H1 (cell line): ENCODE results near the gene SRRM4. TPM values are rescaled to one million over a fixed set of nuclear protein-coding genes. Genes with fewer than 3 reads are reported as not detected.

Experiments
- CTCF ChIA-PET: fragments of 300-600 bp; sonication (Branson Sonifier 250); formaldehyde crosslinking; loops from one replicate; lab custom pipeline; 2021; ENCODE audit not compliant: partially characterized antibody; lab: Charles Lee
- POLR2A ChIA-PET: fragments of 300-600 bp; sonication (Branson Sonifier 250); formaldehyde crosslinking; loops from one replicate; lab custom pipeline; 2021; ENCODE audit warnings: inconsistent platforms; ENCODE audit not compliant: partially characterized antibody; lab: Charles Lee
- DNase-seq, 2 experiments: peaks; one replicate each; pipeline versions ENCODE4 v3.0.0 to v3.0.0-alpha.2; 2010 to 2022; ENCODE audit warnings: low spot score in 2 of 2, low read depth in 1 of 2, mixed read lengths in 1 of 2
- FAIRE-seq: peaks from 2 replicates; lab custom pipeline; 2011; peaks lifted over from hg19 to GRCh38; lab: Jason Lieb, UNC
- H2AFZ ChIP-seq: 2 replicates; pipeline ENCODE4 v1.8.1; 2012; ENCODE audit warnings: low read length, inconsistent platforms
- H2AK5ac ChIP-seq: 2 replicates; pipeline ENCODE4 v1.6.1; 2013; ENCODE audit warnings: low read depth, low read length
- H2BK120ac ChIP-seq: replicated peaks from 2 replicates; pipeline ENCODE3; 2013; ENCODE audit warnings: low read depth, low read length, inconsistent platforms
- H2BK12ac ChIP-seq: 2 replicates; pipeline ENCODE4 v1.6.1; 2013; ENCODE audit warnings: low read depth, low read length
- H2BK15ac ChIP-seq: 2 replicates; pipeline ENCODE4 v1.6.1; 2013; ENCODE audit warnings: low read length
- H2BK20ac ChIP-seq: 2 replicates; pipeline ENCODE4 v1.6.1; 2013; ENCODE audit warnings: low read length
- H2BK5ac ChIP-seq: 2 replicates; pipeline ENCODE4 v1.6.1; 2013; ENCODE audit warnings: low read depth, low read length
- H3K14ac ChIP-seq: 2 replicates; pipeline ENCODE4 v1.6.1; 2013; ENCODE audit warnings: inconsistent platforms; ENCODE audit not compliant: insufficient read length
- H3K18ac ChIP-seq: 2 replicates; pipeline ENCODE4 v1.6.1; 2013; ENCODE audit warnings: low read length; ENCODE audit errors: extremely low read depth
- H3K23ac ChIP-seq: 2 replicates; pipeline ENCODE4 v1.6.1; 2013; ENCODE audit warnings: inconsistent platforms; ENCODE audit not compliant: insufficient read length
- H3K23me2 ChIP-seq: 2 replicates; pipeline ENCODE4 v1.6.1; 2013; ENCODE audit warnings: low read depth, low read length
- H3K27ac ChIP-seq: 2 replicates; pipeline ENCODE4 v1.6.1; 2011; ENCODE audit warnings: low read depth, low read length, inconsistent platforms
- H3K27me3 ChIP-seq, 4 experiments: replicated peaks in 1 of 4; 1 replicate in 1 of 4; 2 replicates in 3 of 4; pipeline versions ENCODE4 v1.6.1 to v1.8.1; 2011 to 2013; ENCODE audit warnings: low read length in 3 of 4, mild to moderate bottlenecking in 3 of 4, inconsistent platforms in 2 of 4, mixed read lengths in 2 of 4, moderate library complexity in 1 of 4; ENCODE audit not compliant: control insufficient read depth in 3 of 4, insufficient read depth in 3 of 4; ENCODE audit errors: extremely low read depth in 1 of 4
- H3K36me3 ChIP-seq, 4 experiments: 2 replicates each; pipeline versions ENCODE4 v1.6.1 to v1.8.1; 2011 to 2013; ENCODE audit warnings: mild to moderate bottlenecking in 4 of 4, low read length in 3 of 4, moderate library complexity in 2 of 4, control low read depth in 1 of 4, inconsistent platforms in 1 of 4; ENCODE audit not compliant: insufficient read depth in 4 of 4, control insufficient read depth in 2 of 4
- H3K4ac ChIP-seq: replicated peaks from 2 replicates; pipeline ENCODE3; 2013; ENCODE audit warnings: low read length, low read depth, mixed read lengths, inconsistent platforms; ENCODE audit not compliant: insufficient read length
- H3K4me1 ChIP-seq, 4 experiments: replicated peaks in 1 of 4; 1 replicate in 1 of 4; 2 replicates in 3 of 4; pipeline versions ENCODE4 v1.6.1 to v1.8.1; 2011 to 2013; ENCODE audit warnings: low read length in 3 of 4, inconsistent platforms in 2 of 4, mixed read lengths in 1 of 4; ENCODE audit not compliant: insufficient read depth in 4 of 4, control insufficient read depth in 3 of 4
- H3K4me2 ChIP-seq, 2 experiments: 2 replicates each; pipeline versions ENCODE4 v1.6.1 to v1.8.1; 2011 to 2013; ENCODE audit warnings: low read depth in 2 of 2, low read length in 2 of 2, control low read depth in 1 of 2, inconsistent platforms in 1 of 2, mild to moderate bottlenecking in 1 of 2; ENCODE audit not compliant: insufficient read depth in 1 of 2
- H3K4me3 ChIP-seq, 4 experiments: fragments of 200-600, 300-600 bp in 1 of 4; sonication (generic), shearing (Covaris generic), sonication (Bioruptor Twin) in 1 of 4; 2 replicates each; pipeline versions ENCODE4 v1.5.1 to v1.8.1; 2011 to 2016; ENCODE audit warnings: low read length in 4 of 4, low read depth in 3 of 4, control low read depth in 2 of 4, inconsistent platforms in 2 of 4, mild to moderate bottlenecking in 2 of 4, mixed read lengths in 1 of 4, moderate library complexity in 1 of 4; ENCODE audit not compliant: insufficient read depth in 2 of 4; ENCODE audit errors: extremely low read depth in 1 of 4
- H3K56ac ChIP-seq: replicated peaks from 2 replicates; pipeline ENCODE3; 2013; ENCODE audit warnings: low read depth, mild to moderate bottlenecking, mixed read lengths, low read length, inconsistent platforms; ENCODE audit not compliant: insufficient read length
- H3K79me1 ChIP-seq: 2 replicates; pipeline ENCODE4 v1.6.1; 2013; ENCODE audit warnings: low read depth, low read length, control low read depth
- H3K79me2 ChIP-seq, 2 experiments: 2 replicates each; pipeline versions ENCODE4 v1.6.1 to v1.8.1; 2012 to 2013; ENCODE audit warnings: low read length in 2 of 2, mild to moderate bottlenecking in 2 of 2, inconsistent platforms in 1 of 2; ENCODE audit not compliant: insufficient read depth in 2 of 2, control insufficient read depth in 1 of 2
- H3K9ac ChIP-seq, 4 experiments: replicated peaks in 1 of 4; 1 replicate in 1 of 4; 2 replicates in 3 of 4; pipeline versions ENCODE4 v1.6.1 to v1.8.1; 2011 to 2013; ENCODE audit warnings: low read depth in 3 of 4, low read length in 3 of 4, control low read depth in 2 of 4, mild to moderate bottlenecking in 2 of 4, moderate library complexity in 2 of 4, inconsistent platforms in 1 of 4; ENCODE audit errors: extremely low read depth in 1 of 4
- H3K9me3 ChIP-seq, 2 experiments: 2 replicates each; pipeline versions ENCODE4 v1.6.1 to v1.8.1; 2012 to 2013; ENCODE audit warnings: mild to moderate bottlenecking in 2 of 2, moderate library complexity in 2 of 2, control low read depth in 1 of 2, inconsistent platforms in 1 of 2, low read depth in 1 of 2, low read length in 1 of 2, mixed read lengths in 1 of 2; ENCODE audit not compliant: insufficient read depth in 2 of 2
- H4K20me1 ChIP-seq, 2 experiments: replicated peaks in 1 of 2; 2 replicates each; pipeline versions ENCODE3 to v1.8.1; 2011 to 2013; ENCODE audit warnings: inconsistent platforms in 2 of 2, low read length in 2 of 2, mild to moderate bottlenecking in 1 of 2; ENCODE audit not compliant: insufficient read depth in 2 of 2, control insufficient read depth in 1 of 2
- H4K5ac ChIP-seq: 2 replicates; pipeline ENCODE4 v1.6.1; 2013; ENCODE audit warnings: low read length, low read depth, mixed read lengths, inconsistent platforms; ENCODE audit not compliant: insufficient read length
- H4K8ac ChIP-seq: 2 replicates; pipeline ENCODE4 v1.8.0; 2013; ENCODE audit warnings: mild to moderate bottlenecking, moderate library complexity, low read length, inconsistent platforms; ENCODE audit not compliant: insufficient read depth; ENCODE audit errors: extremely low read depth
- H4K91ac ChIP-seq: replicated peaks from 2 replicates; pipeline ENCODE3; 2013; ENCODE audit warnings: low read length, mixed read lengths, inconsistent platforms; ENCODE audit not compliant: insufficient read length
- BACH1 ChIP-seq: IDR thresholded peaks from 2 replicates; pipeline ENCODE4 v1.6.1; 2012; ENCODE audit warnings: low read length, improper control_type of control experiment
- BRCA1 ChIP-seq: IDR thresholded peaks from 2 replicates; pipeline ENCODE4 v1.6.1; 2012; ENCODE audit warnings: low read depth, low read length, improper control_type of control experiment
- HDAC6 ChIP-seq: IDR thresholded peaks from one replicate; pipeline ENCODE4 v1.7.1; 2012; ENCODE audit warnings: low read depth, mild to moderate bottlenecking, inconsistent platforms, low read length, moderate library complexity
- JUN ChIP-seq: IDR thresholded peaks from 2 replicates; pipeline ENCODE4 v1.6.1; 2011; ENCODE audit warnings: low read depth, mild to moderate bottlenecking, improper control_type of control experiment, low read length
- KDM1A ChIP-seq: fragments of 200-600, 300-600 bp; sonication (generic); IDR thresholded peaks from 2 replicates; pipeline ENCODE4 v1.7.1; 2016; ENCODE audit warnings: mild to moderate bottlenecking, low read length, borderline replicate concordance
- NANOG ChIP-seq: IDR thresholded peaks from 2 replicates; pipeline ENCODE4 v1.6.1; 2011; ENCODE audit warnings: low read length, low read depth, mild to moderate bottlenecking, inconsistent platforms; ENCODE audit not compliant: insufficient read depth, poor library complexity, severe bottlenecking
- NRF1 ChIP-seq: IDR thresholded peaks from 2 replicates; pipeline ENCODE4 v1.6.1; 2011; ENCODE audit warnings: mild to moderate bottlenecking, low read depth, low read length, improper control_type of control experiment
- POLR2AphosphoS5 ChIP-seq: IDR thresholded peaks from 2 replicates; pipeline ENCODE4 v1.6.1; 2011; ENCODE audit warnings: low read depth, low read length
- SIX5 ChIP-seq: IDR thresholded peaks from 2 replicates; pipeline ENCODE4 v1.6.1; 2011; ENCODE audit warnings: mild to moderate bottlenecking, low read depth, low read length
- SP1 ChIP-seq: IDR thresholded peaks from 2 replicates; pipeline ENCODE4 v1.6.1; 2011; ENCODE audit warnings: low read depth, low read length
- WGBS, 2 experiments: shearing (Covaris generic) in 1 of 2; methylation state at CpG; one replicate each; pipeline versions ENCODE4 v1.1.6 to v1.1.7; 2013 to 2015; ENCODE audit warnings: low lambda C conversion rate in 2 of 2, mixed read lengths in 2 of 2, inconsistent platforms in 1 of 2, low coverage in 1 of 2, missing lambda C conversion rate in 1 of 2; ENCODE audit not compliant: insufficient replicate concordance in 2 of 2, insufficient coverage in 1 of 2, insufficient read length in 1 of 2; ENCODE audit errors: extremely low coverage in 1 of 2, missing lambda C conversion rate in 1 of 2; 5-methylcytosine and 5-hydroxymethylcytosine counted together
- polyA plus RNA-seq, 7 experiments: library from polyadenylated mRNA; depleted of rRNA in 3 of 7; stranded (reverse) in 5 of 7; unstranded in 2 of 7; fragments of >200 nt in 5 of 7; fragments of 200-250 nt in 2 of 7; gene quantifications; 1 replicate in 5 of 7; 2 replicates in 1 of 7; 4 replicates in 1 of 7; pipeline versions ENCODE4 v1.2.1 to v1.2.3, GENCODE V29; 2011 to 2013; ENCODE audit warnings: missing spikeins in 2 of 7, mixed read lengths in 2 of 7
- total RNA-seq: library from RNA; stranded (reverse); fragmentation: NEBNext Ultra II Directional; extraction: Animal tissue kit (Norgen Biotek cat#: 25700); gene quantifications from 2 replicates; pipeline ENCODE4 v1.2.1, GENCODE V29; 2021
- TF ChIP-seq, protein P1 (sequence below): IDR thresholded peaks from 2 replicates; pipeline ENCODE4 v1.6.1; 2011; ENCODE audit warnings: low read depth, mild to moderate bottlenecking, low read length; ENCODE audit not compliant: insufficient read depth
- TF ChIP-seq, protein P2 (sequence below), 3 experiments: IDR thresholded peaks; 1 replicate in 2 of 3; 2 replicates in 1 of 3; pipeline versions ENCODE4 v1.5.1 to v1.6.1; 2011; ENCODE audit warnings: low read length in 3 of 3, mild to moderate bottlenecking in 3 of 3, inconsistent platforms in 2 of 3, low read depth in 1 of 3, moderate library complexity in 1 of 3; ENCODE audit not compliant: insufficient read depth in 1 of 3; ENCODE audit errors: control extremely low read depth in 1 of 3

Gene SRRM4
- total and polyA plus RNA-seq, 2 of the 8 experiments (the other 6 are each of a cell fraction or from before 2014, with no cell fraction given): 0.53 to 1.1 TPM

DNA sequence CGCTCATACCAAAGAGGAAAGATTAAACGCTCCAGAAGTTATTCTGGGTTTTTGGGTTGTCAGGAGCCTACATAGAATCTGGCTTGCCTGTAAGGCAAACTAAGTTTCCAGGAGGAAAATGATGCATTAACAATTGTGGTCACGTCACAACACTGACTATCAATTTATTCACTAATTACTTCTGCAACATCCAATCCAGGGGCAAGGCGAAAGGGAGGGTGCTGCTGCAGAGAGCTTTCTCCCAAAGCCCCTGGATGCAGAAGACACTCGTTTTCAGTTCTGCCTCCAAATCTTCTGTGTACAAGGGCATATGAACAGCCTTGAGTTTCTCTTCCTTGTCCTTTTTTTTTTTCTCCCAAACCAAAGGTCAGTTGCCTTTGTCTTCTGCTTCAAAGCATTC lies 10.5 kb upstream of the SRRM4 start:
- Histone ChIP-seq H3K4me1 (no peaks in the 10 kb centered on the region), H3K4ac (no peak overlapping the region), H3K27ac (no peak overlapping the region), H3K36me3 (no peaks in the 10 kb centered on the region), H2BK5ac (no peak overlapping the region), H3K79me2 (no peaks in the 10 kb centered on the region), H3K23ac (no peak overlapping the region), H4K20me1 (no peaks in the 10 kb centered on the region), H2BK20ac (no peak overlapping the region), H2BK12ac (no peak overlapping the region), H4K8ac (no peak overlapping the region), H3K23me2 (no peaks in the 10 kb centered on the region), H3K27me3 (no peaks in the 10 kb centered on the region; a peak in 1 of 7 replicates), H2BK15ac (no peak overlapping the region), H2BK120ac (no peak overlapping the region), H2AFZ (no peak overlapping the region), H3K79me1 (no peaks in the 10 kb centered on the region), H3K14ac (no peak overlapping the region), H3K9ac (no peak overlapping the region), H3K56ac (no peak overlapping the region), H3K4me2 (0 out of 4 replicates have a peak overlapping the region, but pooled peaks of 1 of the 2 experiments have one; percentile 2), H3K18ac (no peak overlapping the region), H4K91ac (no peak overlapping the region), H4K5ac (no peak overlapping the region), H3K9me3 (no peaks in the 10 kb centered on the region), H3K4me3 (no peak overlapping the region), H2AK5ac (no peak overlapping the region)
- no peak for FAIRE-seq
- WGBS, 2 experiments: 80% methylated on average over 5 of the region's 5 CpGs; no CpG with 5 or more reads in 1 of the 2 experiments
- no peak for DNase-seq
- ChIA-PET CTCF (no interaction called here), POLR2A (no interaction called here)
- TF ChIP-seq NRF1 (no peak), BRCA1 (no peak), BACH1 (no peak), NANOG (no peak), KDM1A (no peak), SIX5 (no peak), POLR2AphosphoS5 (no peak), JUN (no peak), HDAC6 (no peak), SP1 (no peak)
- TF ChIP-seq, protein P1, sequence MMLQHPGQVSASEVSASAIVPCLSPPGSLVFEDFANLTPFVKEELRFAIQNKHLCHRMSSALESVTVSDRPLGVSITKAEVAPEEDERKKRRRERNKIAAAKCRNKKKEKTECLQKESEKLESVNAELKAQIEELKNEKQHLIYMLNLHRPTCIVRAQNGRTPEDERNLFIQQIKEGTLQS: no peak
- TF ChIP-seq, protein P2, sequence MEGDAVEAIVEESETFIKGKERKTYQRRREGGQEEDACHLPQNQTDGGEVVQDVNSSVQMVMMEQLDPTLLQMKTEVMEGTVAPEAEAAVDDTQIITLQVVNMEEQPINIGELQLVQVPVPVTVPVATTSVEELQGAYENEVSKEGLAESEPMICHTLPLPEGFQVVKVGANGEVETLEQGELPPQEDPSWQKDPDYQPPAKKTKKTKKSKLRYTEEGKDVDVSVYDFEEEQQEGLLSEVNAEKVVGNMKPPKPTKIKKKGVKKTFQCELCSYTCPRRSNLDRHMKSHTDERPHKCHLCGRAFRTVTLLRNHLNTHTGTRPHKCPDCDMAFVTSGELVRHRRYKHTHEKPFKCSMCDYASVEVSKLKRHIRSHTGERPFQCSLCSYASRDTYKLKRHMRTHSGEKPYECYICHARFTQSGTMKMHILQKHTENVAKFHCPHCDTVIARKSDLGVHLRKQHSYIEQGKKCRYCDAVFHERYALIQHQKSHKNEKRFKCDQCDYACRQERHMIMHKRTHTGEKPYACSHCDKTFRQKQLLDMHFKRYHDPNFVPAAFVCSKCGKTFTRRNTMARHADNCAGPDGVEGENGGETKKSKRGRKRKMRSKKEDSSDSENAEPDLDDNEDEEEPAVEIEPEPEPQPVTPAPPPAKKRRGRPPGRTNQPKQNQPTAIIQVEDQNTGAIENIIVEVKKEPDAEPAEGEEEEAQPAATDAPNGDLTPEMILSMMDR (IDR thresholded peaks at IDR 0.05; ENCODE audit: control extremely low read depth in 1 of 3, insufficient read depth in 1 of 3, low read depth in 1 of 3, low read length in 3 of 3): no peak
